Stimulated activated CD4-positive, alpha-beta T cell treated with anti-CD3 and anti-CD28 coated beads, Interleukin-2, amount 100 ng/mL, for 24 hours (primary cell): ENCODE measurements around the gene GRM6.

Experiments used
- DNase-seq, 2 donors: peaks; one replicate each; pipeline ENCODE4 v3.0.0-alpha.2; 2020

The GRM6 gene

DNA sequence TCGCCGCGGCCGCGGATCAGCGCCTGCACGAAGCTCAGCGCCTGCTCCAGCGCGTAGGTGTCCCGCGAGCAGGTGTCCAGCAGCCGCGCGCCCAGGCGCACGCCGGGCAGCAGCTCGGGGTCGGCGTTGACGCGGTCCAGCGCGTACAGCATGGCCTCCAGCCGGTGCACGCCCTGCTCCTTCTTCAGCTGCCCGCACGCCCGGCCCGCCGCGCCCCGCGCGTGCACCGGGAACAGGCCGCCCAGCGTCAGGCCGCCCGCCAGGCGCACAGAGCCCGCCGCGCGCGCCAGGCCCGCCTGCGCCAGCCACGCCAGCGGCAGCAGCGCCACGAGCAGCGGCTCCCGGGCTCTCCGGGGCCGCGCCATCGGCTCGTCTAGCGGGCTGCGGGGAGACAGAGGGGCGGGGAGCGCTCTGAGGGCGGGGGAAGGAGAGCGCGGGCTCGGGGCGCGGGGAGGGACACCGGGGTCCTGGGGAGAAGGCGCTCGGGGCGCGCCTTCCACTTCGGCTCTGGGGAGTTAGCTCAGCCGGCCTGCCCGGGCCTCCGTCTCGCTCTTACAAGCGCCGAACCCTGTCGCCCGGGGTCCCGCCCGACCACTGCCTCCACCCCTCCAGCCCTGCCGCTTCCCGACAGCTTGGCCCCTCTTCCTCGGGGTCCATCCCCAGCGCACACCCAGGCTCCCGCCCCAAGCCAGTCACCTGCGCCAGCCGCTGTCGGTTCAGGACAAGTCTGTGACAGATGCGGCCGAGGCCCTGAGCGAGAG, at the start of gene GRM6:
GRM6 (minus strand) TSS at position 741 of the 761 bp plus-strand sequence; CDS start at position 365, 376 bp downstream.
- DNase-seq, result no peak

DNA sequence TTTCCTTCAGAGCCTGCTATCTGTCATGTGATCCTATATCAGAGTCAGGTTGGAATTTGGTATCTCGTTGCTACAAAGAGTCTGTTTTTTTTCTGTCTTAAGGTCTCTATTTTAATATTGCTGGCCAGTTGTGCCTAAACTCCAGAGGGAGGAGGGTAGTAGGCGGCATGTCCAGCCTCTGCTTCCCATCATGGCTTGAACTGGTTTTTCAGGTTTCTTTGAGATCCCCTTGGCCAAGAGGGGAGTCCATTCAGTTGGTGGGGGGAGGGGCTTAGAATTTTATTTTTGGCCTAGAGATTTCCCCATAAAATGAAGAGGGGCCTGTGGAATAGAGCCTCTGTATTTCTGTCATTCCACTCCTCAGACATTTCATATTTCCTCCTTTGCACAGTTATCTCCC, 49.6 kb upstream of the GRM6 start:
- DNase-seq, result no peak

DNA sequence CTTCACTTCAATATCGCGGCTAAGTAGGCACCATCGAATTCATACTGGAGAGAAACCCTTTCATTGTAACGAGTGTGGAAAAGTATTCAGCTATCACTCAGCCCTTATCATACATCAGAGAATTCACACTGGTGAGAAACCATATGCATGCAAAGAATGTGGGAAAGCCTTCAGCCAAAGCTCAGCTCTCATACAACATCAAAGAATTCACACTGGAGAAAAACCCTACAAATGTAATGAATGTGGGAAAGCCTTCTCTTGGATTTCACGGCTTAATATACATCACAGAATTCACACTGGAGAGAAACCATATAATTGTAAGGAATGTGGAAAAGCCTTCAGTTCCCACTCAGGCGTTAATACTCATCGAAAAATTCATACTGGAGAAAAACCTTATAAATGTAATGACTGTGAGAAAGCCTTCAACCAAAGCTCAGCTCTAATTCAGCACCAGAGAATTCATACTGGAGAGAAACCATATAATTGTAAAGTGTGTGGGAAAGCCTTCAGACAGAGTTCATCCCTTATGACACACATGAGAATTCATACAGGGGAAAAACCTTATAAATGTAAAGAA, 38.0 kb upstream of the GRM6 start:
- no peak for DNase-seq

DNA sequence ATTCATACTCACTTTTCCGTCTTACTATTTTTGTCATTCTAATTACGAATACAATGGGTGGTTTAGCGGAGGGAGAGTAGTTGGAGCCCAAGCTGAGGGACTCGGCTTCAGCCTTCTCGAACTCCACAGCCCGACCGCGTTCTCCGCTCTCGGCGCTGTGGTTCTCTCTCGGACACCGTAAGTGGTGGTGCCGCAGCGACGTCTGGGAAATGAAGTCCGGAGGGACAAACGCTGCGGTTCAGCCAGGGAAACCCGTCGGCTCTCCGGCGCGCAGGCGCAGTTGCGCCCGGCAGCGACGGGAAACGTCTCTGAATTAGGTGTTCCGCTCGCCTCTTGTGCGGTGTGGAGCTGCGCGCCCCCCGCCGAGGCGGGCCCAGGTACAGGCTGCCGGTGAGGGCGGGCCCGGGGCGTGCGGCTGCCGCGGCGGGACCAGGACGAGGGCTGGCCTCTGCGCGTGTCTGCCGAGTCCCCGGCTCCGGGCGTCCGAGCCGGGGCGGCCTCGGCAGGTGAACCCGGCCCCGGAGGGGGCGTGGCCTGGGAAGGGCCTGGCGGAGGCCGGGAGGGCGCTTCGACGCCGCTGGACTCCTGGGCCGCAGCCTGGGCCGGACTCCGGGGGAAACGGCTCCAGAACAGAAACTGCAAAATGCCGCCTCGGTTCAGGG, 28.5 kb upstream of the GRM6 start, which contains the start of gene ZNF879:
ZNF879 (plus strand) TSS at position 277 of the 662 bp plus-strand sequence. CDS start 1,201 bp downstream, outside the sequence.
- DNase-seq, result peak; percentile 90 to 92

DNA sequence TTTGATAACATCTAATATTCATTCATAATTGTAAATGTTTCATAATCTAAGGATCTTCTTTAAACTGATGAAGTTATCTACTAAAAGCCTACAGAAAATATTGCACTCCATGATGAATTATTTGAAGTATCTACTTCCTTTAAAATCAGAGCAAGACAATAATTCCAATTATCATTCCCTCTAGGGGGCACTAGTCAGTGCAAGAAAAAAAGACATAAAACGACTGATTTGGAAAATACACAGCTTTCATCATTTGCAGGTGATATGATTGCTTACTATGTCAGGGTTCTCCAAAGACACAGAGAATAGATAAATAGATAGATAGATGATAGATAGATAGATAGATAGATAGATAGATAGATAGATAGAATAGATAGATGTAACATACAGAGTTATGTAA, 13.5 kb upstream of the GRM6 start:
- no peak for DNase-seq

DNA sequence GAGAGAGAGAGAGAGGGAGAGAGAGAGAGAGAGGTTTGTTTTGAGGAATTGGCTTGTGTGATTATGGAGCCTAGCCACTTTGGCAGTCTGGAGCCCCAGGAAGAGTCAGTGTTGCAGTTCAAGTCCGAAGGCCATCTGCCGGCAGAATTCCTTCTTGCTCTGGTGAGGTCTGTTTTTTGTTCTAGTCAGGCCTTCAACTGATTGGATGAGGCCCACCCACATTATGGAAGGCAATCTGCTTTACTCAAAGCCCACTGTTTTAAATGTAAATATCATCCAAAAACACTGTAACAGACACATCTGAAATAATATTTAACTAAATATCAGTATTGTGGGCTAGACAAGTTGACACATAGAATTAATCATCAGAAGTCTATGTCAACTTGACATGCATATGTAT, 11.4 kb upstream of the GRM6 start:
- no peak for DNase-seq

DNA sequence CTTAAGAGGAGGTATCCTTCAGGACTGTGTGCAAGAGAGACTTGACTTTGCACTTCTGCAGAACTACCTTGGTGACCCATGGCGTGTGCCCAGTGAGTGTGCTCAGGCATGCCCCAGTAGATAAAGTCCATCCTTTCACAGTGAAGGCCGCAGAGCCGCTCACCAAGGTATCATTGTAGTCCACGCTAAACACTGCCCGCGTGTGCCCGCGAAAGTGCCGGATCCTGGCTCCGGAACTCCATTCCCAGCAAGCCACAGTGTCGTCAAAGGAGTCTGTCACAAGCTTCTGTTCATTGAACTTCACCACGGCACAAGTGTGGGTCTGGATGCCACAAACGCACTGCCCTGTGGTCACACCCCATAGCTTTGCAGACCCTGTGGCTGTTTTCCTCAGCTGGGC, 3.3 kb upstream of the GRM6 start:
- no peak for DNase-seq

- DNase-seq, result no peak
These were observed 2.1 kb upstream of the GRM6 start for GRCh38 chr5:178997191-178997590.

DNA sequence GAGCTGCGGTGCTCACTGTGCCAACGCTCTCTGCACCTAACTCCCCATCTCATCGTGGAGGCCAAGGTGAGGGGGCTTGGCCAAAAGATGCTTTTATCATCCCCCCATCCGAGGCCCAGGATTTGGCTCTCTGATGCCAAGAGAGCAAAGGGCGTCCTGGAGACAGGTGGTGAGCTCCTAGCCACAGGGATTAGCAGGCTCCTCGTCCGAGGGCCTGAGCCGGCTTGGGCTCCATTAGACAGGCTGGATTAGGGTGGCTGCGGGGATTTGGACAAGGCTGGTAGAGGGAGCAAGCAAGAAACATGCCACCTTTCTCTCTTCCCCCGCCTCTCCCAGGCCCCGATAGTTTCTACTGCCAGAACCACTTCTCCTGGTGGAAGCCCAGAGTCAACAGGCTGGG, 1.0 kb upstream of the GRM6 start:
- no peak for DNase-seq

DNA sequence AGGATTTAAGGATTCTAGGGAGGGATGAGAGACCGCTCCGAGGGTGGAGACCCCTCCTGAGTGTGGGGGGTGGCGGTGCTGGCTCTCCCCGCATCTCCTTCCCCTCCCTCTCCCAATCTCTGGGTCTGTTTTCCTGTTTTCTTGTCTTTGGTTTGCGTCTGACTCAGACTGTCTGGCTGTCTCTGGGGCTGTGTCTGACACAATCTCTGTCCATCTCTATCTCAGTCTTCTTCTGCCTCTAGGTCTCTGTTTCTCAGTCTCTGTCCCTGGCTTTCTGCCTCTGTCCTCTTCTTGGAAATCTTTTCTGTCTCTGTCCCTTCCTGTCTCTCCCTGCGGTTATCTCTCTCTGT, 196 bp upstream of the GRM6 start:
- no peak for DNase-seq

DNA sequence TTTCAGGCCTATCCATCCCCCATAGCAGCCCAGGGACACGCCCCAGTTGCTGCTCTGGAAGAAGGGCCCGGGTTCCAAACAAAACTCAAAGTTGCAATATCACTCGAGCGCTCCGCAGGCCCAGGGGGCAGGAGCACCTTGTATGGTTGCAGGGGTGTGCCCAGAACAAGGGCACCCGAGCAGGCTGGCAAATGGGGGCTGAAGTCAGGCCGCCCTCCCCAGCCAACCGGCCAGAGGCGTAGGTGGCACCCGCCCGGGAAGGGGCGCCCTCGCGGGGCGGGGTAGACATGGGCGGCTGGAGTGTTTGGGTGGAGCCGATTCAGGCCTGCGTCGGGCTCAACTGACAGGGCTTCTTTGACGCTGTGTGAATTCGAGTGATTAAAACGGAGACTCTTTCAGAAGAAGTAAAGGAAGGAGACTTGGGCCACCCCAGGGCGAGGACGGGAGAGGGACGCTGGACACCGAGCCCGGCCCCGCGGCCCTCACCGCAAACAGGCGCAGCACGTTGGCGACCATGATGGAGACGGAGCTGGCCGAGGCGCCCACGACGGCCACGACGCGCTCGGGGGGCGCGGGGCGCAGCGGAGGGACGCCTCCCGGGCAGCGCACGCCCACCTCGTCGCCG, 1.1 kb downstream of the GRM6 start:
- no peak for DNase-seq

- DNase-seq, result no peak
These were observed 1.8 kb downstream of the GRM6 start for GRCh38 chr5:178993236-178993765.

GRCh38 chr5:178992291-178992895, 2.7 kb downstream of the GRM6 start:
- DNase-seq, result no peak

DNA sequence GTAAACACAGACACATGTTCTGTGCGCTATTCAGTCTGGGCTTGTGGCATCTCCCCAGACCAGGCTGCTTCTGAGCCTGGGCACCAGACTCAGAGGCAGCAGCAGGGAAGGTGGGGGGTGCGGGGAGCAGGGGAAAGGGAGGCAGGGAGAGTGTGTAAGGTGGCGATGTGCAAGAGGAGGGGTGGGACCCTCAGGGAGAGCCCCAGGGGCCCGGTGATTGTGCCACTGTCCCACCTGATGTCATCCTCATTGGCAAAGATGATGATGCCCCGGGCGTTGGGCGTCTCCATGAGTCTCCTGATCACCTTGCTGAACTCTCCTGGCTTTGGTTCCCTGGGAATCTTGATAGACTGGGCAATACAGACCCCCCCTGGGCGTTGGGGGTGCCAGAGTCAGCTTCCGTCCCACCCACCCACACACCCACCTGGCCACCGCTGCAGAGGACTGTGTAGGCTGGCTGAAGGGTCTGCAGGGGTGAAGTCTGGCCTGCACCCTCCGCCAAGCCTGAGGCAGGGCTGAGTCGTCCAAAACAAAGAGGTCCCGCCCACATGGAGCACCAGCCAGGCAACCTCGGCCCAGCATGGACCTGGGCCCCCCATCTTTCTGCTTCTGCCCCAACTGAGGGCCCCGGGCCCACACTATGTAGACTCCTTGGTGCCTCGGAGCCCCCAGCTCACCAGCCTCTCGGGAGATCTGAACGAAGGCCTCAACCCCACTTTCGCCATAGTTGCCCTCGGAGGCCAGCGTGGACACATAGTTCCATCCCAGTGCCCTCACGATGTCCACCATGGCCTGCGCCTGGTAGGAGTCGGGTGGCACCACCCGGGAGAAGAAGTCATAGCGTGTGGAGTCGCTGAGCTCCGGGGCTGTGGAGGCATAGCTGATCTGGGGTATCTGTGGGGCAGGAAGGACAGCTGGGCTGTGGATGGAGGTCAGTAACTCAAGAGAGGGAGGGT, 3.7 kb downstream of the GRM6 start:
- no peak for DNase-seq

DNA sequence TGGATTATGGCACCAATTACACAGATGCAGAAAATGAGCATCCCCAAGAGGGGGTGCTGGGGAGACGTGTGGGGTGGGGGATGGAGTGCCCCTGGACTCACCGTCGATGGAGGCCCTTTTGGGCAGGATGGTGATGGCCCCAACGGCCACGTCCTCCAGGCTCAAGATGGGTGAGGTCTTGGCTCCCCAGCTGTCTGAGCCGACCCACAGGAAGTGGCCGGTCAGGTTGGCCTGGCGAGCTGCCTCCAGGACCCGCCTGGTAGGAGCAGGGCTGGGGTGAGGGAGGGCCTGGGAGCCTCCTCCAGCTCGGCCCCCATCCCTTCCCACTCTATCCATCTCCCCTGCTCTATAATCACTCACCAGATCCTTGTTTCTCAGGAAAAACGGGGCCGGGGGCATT, 4.6 kb downstream of the GRM6 start:
- DNase-seq, result no peak

GRCh38 chr5:178989311-178989710, 5.8 kb downstream of the GRM6 start:
- DNase-seq, result no peak

DNA sequence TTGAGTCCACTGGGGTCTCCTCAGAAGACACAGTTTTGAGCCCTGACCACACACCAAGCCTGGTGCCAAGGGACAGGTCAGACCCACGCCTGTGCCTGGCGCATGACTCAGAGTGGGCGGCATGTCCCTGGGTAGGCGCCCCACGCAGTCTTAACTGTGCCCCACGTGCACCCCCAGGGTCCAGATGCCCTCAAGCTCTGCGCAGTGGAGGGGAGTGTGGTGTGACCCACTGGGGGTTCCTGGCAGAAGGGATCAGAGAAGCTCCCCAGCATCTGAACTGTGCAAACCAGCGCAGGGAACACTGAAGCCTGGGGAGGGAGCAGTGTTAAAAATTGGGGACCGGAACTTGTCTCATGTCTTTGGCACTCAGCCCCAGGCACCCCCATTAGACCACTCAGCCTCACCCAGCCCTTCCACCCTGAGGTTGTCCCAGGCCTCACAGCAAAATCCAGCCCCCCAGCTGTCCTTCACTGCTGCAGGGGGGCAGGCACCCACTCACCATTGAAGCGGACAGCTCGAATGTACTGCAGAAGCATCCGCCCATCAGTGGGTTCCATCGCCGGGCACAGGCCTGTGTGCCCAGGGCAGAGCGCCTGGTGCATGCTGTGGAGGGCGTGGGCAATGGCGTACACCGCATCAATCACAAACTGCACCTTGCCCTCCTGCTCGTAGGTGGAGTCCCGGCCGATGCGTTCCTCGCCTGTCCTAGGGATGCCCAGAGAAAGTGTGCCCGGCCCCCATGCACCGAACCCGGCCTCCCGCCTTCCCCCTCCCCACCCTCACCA, 6.5 kb downstream of the GRM6 start:
- no peak for DNase-seq

DNA sequence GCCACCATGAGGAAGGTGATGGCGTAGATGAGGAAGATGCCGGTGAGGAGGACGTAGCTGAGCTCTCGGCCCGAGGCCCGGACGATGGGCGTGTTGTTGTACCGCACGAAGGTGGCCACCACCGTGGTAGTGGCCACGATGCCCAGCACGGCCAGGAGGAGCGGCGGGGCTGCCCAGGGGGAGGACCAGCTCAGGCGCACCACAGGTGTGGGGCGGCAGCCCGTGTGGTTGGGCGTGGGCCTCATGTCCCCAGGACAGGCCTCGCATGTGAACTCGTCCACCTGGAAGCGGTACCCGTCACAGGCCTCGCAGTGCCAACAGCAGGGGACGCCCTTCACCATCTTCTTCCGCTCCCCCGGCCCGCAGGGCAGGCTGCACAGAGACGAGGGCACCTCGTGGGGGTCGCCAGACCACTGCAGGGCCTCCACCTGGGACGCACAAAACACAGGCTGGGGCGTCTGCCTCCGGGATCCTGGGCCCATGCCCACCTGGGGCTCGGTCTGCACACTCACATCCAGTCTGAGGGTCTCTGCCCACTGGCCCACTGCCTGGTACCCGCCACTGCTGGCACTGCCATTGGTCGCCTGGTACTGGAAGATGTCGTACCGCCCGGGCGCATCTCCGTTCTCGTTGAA, 8.7 kb downstream of the GRM6 start:
- DNase-seq, result no peak

DNA sequence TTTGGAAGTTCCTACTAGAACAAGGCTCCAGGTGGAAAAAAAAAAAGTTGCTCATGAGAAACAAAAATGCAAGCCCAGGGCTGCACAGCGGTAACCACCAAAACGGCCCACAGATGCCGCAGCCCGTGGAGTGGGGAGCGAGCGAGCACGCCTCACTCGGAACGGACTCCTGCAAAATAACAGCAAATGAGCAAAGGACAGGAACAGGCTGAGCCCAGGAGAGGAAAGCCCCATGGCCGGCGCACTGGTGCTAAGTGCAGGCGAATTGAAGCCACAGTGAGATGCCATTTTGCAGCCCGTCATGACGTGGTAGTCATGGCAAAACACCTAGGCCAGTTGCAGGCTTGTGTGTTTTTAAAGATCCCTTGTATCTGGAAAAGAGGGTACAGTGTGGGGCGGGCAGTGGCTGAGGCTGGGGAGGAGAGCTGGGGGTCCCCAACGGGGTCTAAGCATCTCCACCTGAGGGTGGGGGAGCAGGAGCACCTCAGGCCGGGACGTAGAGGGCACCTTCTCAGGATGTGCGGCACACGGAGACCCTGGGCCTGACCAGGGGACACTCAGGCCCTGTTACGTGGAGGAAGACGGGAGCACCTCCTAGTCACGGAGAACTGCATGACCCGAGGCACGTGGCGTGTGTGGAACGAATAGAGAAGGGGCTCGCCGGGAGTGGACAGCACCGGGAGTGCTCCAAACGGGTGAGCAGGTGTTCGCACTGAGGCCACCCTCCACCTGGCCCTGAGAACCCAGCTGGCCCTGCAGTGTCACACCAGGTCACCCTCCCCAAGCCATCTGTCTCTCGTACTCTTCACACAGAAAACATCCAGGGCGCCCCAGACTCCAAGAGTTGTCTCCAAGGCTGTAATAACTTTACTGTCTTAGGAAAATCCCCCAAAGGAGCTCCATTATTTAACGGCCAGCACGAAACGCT, 10.7 kb downstream of the GRM6 start:
- DNase-seq, result no peak
